ENCODE data around the gene RFLNA.

The RFLNA gene

GRCh38 chr12:124361996-124362395 lies 67.1 kb downstream of the RFLNA start:
- Histone ChIP-seq H3K9me3 (ENCODE audit: severe bottlenecking) (no peaks in the 10 kb centered on the region), H3K4me3 (ENCODE audit: low read depth, low read length) (no peak overlapping the region), H3K36me3 (peaks cover 70% of the 10 kb centered on the region), H3K27ac (no peak overlapping the region), H3K27me3 (ENCODE audit: insufficient read depth, low read depth, severe bottlenecking) (no peaks in the 10 kb centered on the region)
- TF ChIP-seq CTCF (IDR thresholded peaks at IDR 0.05; ENCODE audit: low read depth, low read length): no peak
- no peak for DNase-seq

- no peak for DNase-seq
Observed at GRCh38 chr12:124363353-124363965, 68.6 kb downstream of the RFLNA start.

GRCh38 chr12:124364543-124364942 lies 69.7 kb downstream of the RFLNA start:
- peaks cover 72% of the 10 kb centered on the region for H3K36me3 ChIP-seq
- DNase-seq: no peak
- H3K27me3 ChIP-seq (ENCODE audit: insufficient read depth, low read depth, severe bottlenecking): no peaks in the 10 kb centered on the region
- no peak overlapping the region for H3K4me3 ChIP-seq (ENCODE audit: low read depth, low read length)
- no peaks in the 10 kb centered on the region for H3K9me3 ChIP-seq (ENCODE audit: severe bottlenecking)
- H3K27ac ChIP-seq: no peak overlapping the region
- no peak for TF ChIP-seq CTCF (IDR thresholded peaks at IDR 0.05; ENCODE audit: low read depth, low read length)

More at GRCh38 chr12:124363353-124363965, 68.6 kb downstream of the RFLNA start:
- no peaks in the 10 kb centered on the region for H3K9me3 ChIP-seq (ENCODE audit: severe bottlenecking)
- H3K4me3 ChIP-seq (ENCODE audit: low read depth, low read length): no peak overlapping the region
- TF ChIP-seq CTCF (IDR thresholded peaks at IDR 0.05; ENCODE audit: low read depth, low read length): no peak
- peaks cover 72% of the 10 kb centered on the region for H3K36me3 ChIP-seq
- no peaks in the 10 kb centered on the region for H3K27me3 ChIP-seq (ENCODE audit: insufficient read depth, low read depth, severe bottlenecking)
- no peak overlapping the region for H3K27ac ChIP-seq

Data from WERI-Rb-1 (cell line).